H1 (cell line): ENCODE results near the gene HS2ST1. TPM values are rescaled to one million over a fixed set of nuclear protein-coding genes. Genes with fewer than 3 reads are reported as not detected.

Experiments used
- CHD1 ChIP-seq: IDR thresholded peaks from 2 replicates; pipeline ENCODE4 v1.6.1; 2012; ENCODE audit warnings: low read depth, low read length, improper control_type of control experiment
- CHD7 ChIP-seq: fragments of 300-600 bp; sonication (generic); IDR thresholded peaks from 2 replicates; pipeline ENCODE4 v1.7.1; 2012; ENCODE audit warnings: low read length, moderate library complexity, mild to moderate bottlenecking, inconsistent platforms; ENCODE audit not compliant: insufficient replicate concordance
- EZH2 ChIP-seq: fragments of 200-600 bp; sonication (generic); IDR thresholded peaks from 2 replicates; pipeline ENCODE4 v1.7.1; 2012; ENCODE audit warnings: low read depth, mild to moderate bottlenecking, moderate library complexity, low read length, inconsistent platforms; ENCODE audit not compliant: severe bottlenecking
- POLR2A ChIP-seq, 2 experiments: IDR thresholded peaks; 1 replicate in 1 of 2; 2 replicates in 1 of 2; pipeline ENCODE4 v1.6.1; 2011; ENCODE audit warnings: low read depth in 2 of 2, low read length in 2 of 2, mild to moderate bottlenecking in 2 of 2; ENCODE audit errors: control extremely low read depth in 1 of 2
- RFX5 ChIP-seq: IDR thresholded peaks from 2 replicates; pipeline ENCODE4 v1.6.1; 2011; ENCODE audit warnings: low read depth, low read length, improper control_type of control experiment, borderline replicate concordance
- TCF12 ChIP-seq: IDR thresholded peaks from 2 replicates; pipeline ENCODE4 v1.6.1; 2011; ENCODE audit warnings: low read depth, mild to moderate bottlenecking, low read length
- polyA plus RNA-seq, 7 experiments: library from polyadenylated mRNA; depleted of rRNA in 3 of 7; stranded (reverse) in 5 of 7; unstranded in 2 of 7; fragments of >200 nt in 5 of 7; fragments of 200-250 nt in 2 of 7; gene quantifications; 1 replicate in 5 of 7; 2 replicates in 1 of 7; 4 replicates in 1 of 7; pipeline versions ENCODE4 v1.2.1 to v1.2.3, GENCODE V29; 2011 to 2013; ENCODE audit warnings: missing spikeins in 2 of 7, mixed read lengths in 2 of 7
- total RNA-seq: library from RNA; stranded (reverse); fragmentation: NEBNext Ultra II Directional; extraction: Animal tissue kit (Norgen Biotek cat#: 25700); gene quantifications from 2 replicates; pipeline ENCODE4 v1.2.1, GENCODE V29; 2021

HS2ST1 gene
- total and polyA plus RNA-seq, 2 of the 8 experiments (the other 6 are each of a cell fraction or from before 2014, with no cell fraction given), result 5.2 to 28.3 TPM

- no peak for TF ChIP-seq CHD1
- no peak for TF ChIP-seq CHD7
- no peak for TF ChIP-seq TCF12
- no peak for TF ChIP-seq EZH2
- TF ChIP-seq POLR2A (IDR thresholded peaks at IDR 0.05; ENCODE audit: control extremely low read depth in 1 of 2, low read depth in 2 of 2, low read length in 2 of 2), result no peak
- no peak for TF ChIP-seq RFX5
Measured at GRCh38 chr1:87144981-87145380, 230.5 kb downstream of the HS2ST1 start (continued).
